ENCODE measurements around the gene PLK2.

Gene PLK2

GRCh38 chr5:58477760-58478376 lies 18.0 kb upstream of the PLK2 start:
- no peak for DNase-seq

- no peak for DNase-seq
Observed at GRCh38 chr5:58475404-58475803, 15.5 kb upstream of the PLK2 start.

- no peak for DNase-seq
Observed at GRCh38 chr5:58469896-58470295, 10.0 kb upstream of the PLK2 start.

GRCh38 chr5:58466939-58467338 lies 7.1 kb upstream of the PLK2 start:
- DNase-seq = peak in 1 of 2 donors; percentile 9

DNA sequence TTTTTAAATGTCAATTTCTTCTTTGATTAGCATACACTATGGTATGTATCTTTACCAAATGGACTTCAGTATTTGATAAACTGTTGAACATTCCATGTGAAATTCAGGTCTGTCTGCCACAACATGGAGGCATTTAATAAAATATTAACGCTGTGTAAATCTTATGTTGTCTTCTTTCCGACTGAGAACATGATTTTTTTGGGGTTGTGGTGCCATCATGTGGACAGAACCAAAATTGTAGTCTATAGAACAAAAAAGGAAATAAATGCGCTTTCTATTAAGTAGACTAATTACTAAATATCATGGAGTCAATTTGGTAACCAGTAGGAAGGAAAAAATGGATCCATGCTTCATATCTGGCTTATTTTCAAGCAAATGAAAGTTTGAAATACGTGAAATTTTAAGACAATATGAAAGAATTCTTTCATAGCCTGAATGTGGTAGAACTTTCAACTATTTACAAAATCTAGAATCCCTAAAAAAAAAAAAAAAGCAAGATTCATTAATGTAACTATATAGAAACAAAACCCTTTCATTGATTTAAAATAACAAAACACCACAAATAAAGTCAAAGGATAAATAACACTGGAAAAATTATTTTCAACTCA lies 2.8 kb upstream of the PLK2 start:
- DNase-seq = peak; percentile 13 to 53

- no peak for DNase-seq
Observed at GRCh38 chr5:58462154-58462553, 2.3 kb upstream of the PLK2 start.

GRCh38 chr5:58460732-58461286 lies 923 bp upstream of the PLK2 start:
- peak; percentile 87 to 92 for DNase-seq

DNA sequence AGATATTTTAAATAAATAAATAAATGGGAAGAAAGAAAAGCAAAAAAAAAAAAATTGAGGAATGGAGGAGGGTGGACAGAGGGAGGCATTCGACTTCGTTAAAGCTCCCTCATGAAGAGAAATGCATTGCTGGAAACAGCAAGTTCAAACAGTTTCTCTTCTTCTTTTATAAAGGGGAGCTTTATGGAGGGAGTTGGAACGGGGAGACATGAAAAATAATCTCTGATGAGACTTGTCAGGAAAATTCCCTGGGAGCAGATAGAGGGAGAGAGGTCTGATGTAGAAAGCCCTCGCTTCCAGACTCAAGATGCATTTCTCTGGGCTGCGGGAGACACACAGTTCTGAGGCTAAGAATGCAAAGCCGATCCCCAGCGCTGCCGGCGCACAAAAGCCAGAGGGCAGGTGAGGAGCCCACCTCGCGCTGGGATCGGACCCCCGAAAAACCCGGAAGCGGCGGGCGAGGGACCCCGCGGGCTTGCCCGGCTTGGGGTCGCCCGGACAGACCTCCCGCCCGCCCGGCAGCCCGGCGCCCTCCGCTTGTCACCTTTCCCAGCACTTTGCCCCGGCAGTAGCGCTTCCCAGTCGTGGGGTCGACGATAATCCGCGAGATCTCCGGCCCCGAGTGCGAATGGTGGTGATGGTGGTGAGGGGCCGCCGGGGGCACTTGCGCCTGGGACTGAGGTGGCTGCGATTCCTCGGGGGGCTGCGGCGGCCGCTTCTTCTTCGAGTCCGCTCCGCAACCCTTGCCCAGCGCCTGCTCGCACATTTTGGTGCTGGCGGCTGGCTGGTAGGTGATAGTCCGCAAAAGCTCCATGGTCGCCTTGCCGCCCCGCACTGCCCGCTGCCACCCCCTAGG lies 512 bp downstream of the PLK2 start:
- no peak for DNase-seq

GRCh38 chr5:58458743-58459145 lies 1.1 kb downstream of the PLK2 start:
- DNase-seq = peak in 1 of 2 donors; percentile 6

DNA sequence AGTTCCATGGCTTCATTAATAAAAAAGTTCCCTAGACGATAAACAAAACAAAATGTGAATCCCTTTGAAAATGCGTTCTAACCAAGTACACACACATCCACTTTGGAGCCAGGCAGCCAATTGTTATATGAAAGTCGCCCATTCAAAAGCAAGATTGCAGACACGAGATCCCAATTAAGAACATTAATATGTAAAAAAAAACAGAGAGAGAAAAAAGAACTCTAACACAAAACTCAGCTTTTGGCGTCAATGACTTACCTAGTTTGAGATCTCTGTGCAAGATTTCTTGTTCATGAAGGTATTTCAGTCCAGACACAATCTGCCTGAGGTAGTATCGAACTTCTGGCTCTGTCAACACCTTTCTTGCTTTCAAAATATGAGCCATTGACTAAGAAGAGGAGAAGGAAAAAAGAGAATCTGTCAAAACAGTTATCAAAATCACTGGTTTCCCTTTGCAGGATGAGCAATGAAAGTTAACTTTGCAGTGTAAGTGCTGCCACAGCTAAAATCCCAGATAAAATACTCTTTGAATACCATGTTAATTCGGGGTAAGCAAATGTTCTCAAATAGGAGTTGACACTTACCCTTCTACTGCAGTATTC lies 1.6 kb downstream of the PLK2 start:
- no peak for DNase-seq

DNA sequence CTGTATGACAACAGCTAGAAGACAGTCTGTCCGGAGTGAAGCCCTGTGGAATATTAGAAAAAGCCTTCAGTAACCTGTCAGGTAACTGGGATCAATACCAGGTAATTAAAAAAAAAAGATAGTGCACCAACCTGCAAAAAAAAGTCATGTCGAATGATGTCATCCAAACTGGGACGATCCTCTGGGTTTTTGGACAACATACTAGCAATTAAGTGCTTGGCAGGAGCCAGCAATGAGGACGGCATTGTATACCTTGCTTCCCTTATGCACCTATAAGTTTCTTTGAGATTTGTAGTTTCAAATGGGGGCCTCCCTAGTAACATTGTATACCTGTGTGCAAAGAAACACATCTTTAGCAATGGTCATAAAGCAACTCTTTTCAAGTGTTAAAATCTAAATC lies 2.8 kb downstream of the PLK2 start:
- DNase-seq = no peak

DNA sequence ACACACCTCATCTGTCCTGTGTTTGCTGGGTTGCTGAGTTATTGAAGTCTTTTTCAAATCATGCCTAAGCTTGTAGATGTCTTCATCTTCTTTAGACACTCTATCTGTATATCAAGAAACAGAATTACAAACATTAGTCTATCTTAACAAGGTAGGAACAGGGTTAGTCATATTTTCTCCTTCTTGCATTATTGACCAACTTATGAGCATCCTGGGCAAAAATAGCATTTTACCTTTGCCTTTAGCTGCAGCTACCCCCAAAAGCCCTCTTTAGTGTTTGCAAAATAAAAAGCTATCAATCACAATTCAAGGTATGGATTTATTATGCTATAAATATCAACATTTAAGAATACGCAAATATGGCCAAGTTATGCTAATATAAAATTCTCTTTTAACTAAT lies 3.4 kb downstream of the PLK2 start:
- no peak for DNase-seq

DNA sequence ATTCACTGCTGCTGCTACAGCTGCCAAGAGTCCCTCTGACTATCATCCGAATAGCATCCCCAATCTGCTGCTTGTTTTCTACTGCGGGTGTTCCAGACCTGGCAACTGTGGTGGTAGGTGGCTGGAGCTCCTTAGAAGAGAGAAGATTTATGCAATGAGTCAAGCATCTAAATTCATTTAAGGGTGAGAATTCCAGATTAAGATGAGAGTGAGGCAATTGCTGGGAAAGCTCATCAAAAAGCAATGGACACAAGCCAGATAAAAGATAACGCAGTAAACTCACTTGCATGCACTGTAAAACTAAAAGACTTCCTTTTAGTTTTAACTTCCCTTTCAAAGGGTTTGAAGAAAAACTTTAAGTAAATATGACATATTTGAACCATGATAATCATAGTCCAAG lies 3.9 kb downstream of the PLK2 start:
- no peak for DNase-seq

- no peak for DNase-seq
Observed at GRCh38 chr5:58455480-58455879, 4.4 kb downstream of the PLK2 start.

- DNase-seq = no peak
Observed at GRCh38 chr5:58455066-58455465, 4.8 kb downstream of the PLK2 start.

- no peak for DNase-seq
Observed at GRCh38 chr5:58454025-58454424, 5.9 kb downstream of the PLK2 start.

DNA sequence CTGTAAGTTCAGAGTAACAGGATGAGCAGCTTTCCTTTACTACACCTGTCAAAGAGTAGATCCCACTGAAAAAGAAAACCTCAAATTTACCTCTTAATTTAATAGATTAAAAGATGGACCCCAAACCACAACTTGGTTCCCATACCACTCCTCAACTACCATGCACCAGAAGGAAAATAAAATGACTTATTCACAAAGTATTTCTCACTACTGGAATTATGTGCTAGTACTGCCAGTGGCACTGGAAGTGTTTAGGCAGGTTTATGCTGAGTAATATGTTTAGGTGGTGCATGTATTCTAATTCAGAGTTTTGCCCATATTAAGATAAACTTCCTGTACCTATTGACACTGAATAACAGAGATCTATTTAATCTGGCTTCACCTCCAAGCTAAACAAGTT lies 6.6 kb downstream of the PLK2 start:
- DNase-seq = no peak

- DNase-seq = no peak
Observed at GRCh38 chr5:58452566-58453258, 7.2 kb downstream of the PLK2 start.

DNA sequence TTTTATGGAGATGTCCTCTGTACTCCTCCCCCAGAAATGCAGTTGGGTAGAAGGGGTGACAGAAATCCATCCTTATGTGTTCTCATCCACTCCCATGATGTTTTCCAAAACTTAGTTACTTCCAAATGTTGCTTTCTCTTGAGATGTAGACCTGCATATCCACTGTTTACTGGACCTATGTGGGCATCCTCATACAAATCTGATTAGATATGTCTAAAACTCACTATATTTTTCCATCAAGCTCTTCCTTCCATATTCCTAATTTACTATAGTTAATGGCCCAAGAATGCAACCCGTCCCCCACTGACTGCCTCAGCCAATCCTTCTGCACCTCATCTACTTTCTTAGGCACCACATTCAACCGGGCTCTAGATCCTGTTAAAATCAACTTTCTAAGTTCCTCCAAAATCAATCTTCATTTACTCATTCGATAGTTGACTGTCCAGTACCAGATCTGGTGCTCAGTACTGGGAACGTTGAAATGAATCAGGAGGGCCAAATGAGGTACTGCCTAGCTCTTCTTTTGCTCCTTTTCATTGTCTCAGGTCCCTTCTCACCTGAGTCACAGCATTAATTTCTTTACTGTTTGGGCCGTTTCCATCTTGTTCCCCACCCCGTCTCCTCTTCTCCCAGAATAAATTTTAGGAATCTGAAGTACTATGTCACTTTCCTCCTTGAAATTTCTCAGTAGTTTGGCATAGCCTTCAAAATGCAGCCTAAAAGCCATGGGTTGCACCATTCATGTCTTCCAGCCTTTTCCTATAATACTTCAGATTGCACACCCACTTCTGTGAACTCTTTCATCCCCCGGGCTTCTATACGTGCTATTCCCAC lies 7.9 kb downstream of the PLK2 start:
- DNase-seq = no peak

- DNase-seq = no peak
Observed at GRCh38 chr5:58450811-58451629, 8.9 kb downstream of the PLK2 start.

DNA sequence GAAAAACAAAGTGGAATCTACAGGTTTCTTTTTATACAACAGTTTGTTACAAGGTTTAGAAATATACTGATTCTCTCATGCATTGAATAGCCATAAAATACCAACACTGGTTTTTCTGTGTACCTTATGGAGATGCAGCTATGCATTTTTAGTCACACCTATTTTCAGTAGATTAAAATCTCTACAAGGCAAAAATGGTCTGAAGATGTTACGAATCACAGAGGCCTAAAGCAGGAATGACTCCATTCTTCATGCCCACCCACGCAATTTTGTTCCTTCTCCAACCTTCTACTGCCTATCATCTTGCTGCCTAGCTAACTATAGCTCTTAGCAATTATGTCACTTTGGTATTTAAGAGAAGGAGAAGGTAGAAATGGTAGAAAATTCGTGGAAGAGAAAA lies 9.9 kb downstream of the PLK2 start:
- no peak for DNase-seq
